ENCODE measurements around the gene TIPARP. TPM values are rescaled to one million over a fixed set of nuclear protein-coding genes. Genes with fewer than 3 reads are reported as not detected.
A peak's percentile ranks its signal among the peaks of the same experiment; 100 is the strongest.
"Not testable (repeated sequence)": the region's sequence is repeated elsewhere in the genome, so short reads cannot be mapped to it uniquely, and the experiment has no call there.

TIPARP gene
- total RNA-seq, 2 donors from 2014 or later = 44.4 to 57.3 TPM

- ATAC-seq (replicated peaks) = no peak
- H3K36me3 Mint-ChIP-seq (ENCODE audit: low read depth) = no peaks in the 10 kb centered on the region
- H3K27ac Mint-ChIP-seq = no peak overlapping the region
- H3K27me3 Mint-ChIP-seq = no peaks in the 10 kb centered on the region
- no peaks in the 10 kb centered on the region for H3K9me3 Mint-ChIP-seq
- H3K4me1 Mint-ChIP-seq = peaks cover 6% of the 10 kb centered on the region
- H3K4me3 Mint-ChIP-seq = no peak overlapping the region
Observed at GRCh38 chr3:156639414-156640023, 34.9 kb upstream of the TIPARP start.

DNA sequence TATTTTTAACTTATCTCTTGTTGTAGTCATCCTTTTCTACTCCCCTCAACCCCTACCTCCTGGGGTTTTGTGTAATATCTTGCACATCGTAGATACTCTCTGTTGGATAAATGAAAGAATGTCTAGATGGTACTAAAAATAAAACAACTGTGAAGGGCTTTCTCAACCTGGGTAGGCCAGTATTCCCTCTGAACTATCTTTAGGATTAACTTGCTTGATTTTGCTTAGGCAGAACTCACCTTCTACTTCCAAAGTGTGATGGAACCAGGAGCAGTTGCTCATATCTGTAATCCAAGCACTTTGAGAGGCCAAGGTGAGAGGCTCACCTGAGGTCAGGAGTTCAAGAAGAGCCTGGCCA lies 32.8 kb upstream of the TIPARP start:
- peaks cover 1% of the 10 kb centered on the region for H3K9me3 Mint-ChIP-seq
- H3K4me1 Mint-ChIP-seq = peaks cover 6% of the 10 kb centered on the region
- ATAC-seq (replicated peaks) = no peak
- H3K4me3 Mint-ChIP-seq = no peak overlapping the region
- H3K36me3 Mint-ChIP-seq (ENCODE audit: low read depth) = no peaks in the 10 kb centered on the region
- no peak overlapping the region for H3K27ac Mint-ChIP-seq
- H3K27me3 Mint-ChIP-seq = peaks cover 1% of the 10 kb centered on the region

- Mint-ChIP-seq H3K9me3 (peaks cover 5% of the 10 kb centered on the region), H3K4me1 (peaks cover 6% of the 10 kb centered on the region), H3K27ac (peak overlapping the region; percentile 21), H3K27me3 (peaks cover 4% of the 10 kb centered on the region), H3K36me3 (ENCODE audit: low read depth) (no peaks in the 10 kb centered on the region), H3K4me3 (peak overlapping the region; percentile 35)
- no peak for ATAC-seq (replicated peaks)
Observed at GRCh38 chr3:156642750-156643728, 31.4 kb upstream of the TIPARP start.

GRCh38 chr3:156643729-156644389 lies 30.5 kb upstream of the TIPARP start:
- H3K9me3 Mint-ChIP-seq = peaks cover 5% of the 10 kb centered on the region
- peak overlapping the region; percentile 35 for H3K4me3 Mint-ChIP-seq
- H3K36me3 Mint-ChIP-seq (ENCODE audit: low read depth) = no peaks in the 10 kb centered on the region
- H3K4me1 Mint-ChIP-seq = peaks cover 6% of the 10 kb centered on the region
- peaks cover 4% of the 10 kb centered on the region for H3K27me3 Mint-ChIP-seq
- peak; percentile 79 for ATAC-seq (replicated peaks)
- peak overlapping the region; percentile 21 for H3K27ac Mint-ChIP-seq

- Mint-ChIP-seq H3K4me1 (peaks cover 6% of the 10 kb centered on the region), H3K27ac (no peak overlapping the region), H3K27me3 (peaks cover 4% of the 10 kb centered on the region), H3K36me3 (ENCODE audit: low read depth) (no peaks in the 10 kb centered on the region), H3K4me3 (no peak overlapping the region), H3K9me3 (peaks cover 5% of the 10 kb centered on the region)
- no peak for ATAC-seq (replicated peaks)
Observed at GRCh38 chr3:156644958-156645357, 29.4 kb upstream of the TIPARP start.

DNA sequence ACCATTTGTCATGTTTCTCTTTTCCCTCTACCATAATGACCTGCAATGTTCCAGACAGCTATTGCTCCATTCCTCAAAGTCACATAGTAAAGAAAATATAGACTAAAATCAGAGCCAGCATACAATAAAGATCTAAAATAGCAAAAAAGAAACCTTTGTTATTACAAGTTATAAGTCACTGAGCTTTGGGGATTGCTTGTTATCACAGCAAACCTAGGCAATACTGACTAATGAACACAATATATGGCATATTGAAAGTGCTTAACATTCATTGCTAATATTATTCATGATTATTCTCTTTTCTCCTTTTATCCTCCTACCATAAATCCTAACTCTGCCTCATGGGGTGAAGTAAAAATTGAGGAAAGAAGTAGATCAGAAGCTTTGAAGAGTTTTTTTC lies 27.4 kb upstream of the TIPARP start:
- H3K9me3 Mint-ChIP-seq = peaks cover 5% of the 10 kb centered on the region
- H3K36me3 Mint-ChIP-seq (ENCODE audit: low read depth) = no peaks in the 10 kb centered on the region
- H3K4me3 Mint-ChIP-seq = no peak overlapping the region
- H3K27ac Mint-ChIP-seq = no peak overlapping the region
- ATAC-seq (replicated peaks) = no peak
- H3K4me1 Mint-ChIP-seq = peaks cover 6% of the 10 kb centered on the region
- peaks cover 4% of the 10 kb centered on the region for H3K27me3 Mint-ChIP-seq

DNA sequence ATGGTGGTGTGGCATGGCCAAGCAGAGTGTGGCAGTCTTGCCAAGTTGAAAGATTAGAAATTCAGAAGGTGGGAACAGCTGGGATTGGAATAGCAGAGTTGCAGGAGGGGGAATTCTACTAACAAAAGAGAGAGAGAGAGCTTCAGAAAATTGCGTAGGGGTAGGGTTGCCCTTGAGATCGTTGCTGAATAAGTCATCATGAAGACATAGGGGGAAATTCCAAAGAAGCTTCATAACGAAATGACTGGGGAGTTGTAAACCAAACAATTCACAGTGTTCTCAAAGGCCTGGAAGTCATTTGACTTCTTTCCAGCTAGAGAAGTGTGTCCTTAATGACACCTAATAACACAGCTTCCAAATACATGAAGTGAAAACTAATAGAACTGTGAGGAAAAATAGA lies 26.3 kb upstream of the TIPARP start:
- Mint-ChIP-seq H3K4me1 (peaks cover 6% of the 10 kb centered on the region), H3K9me3 (peaks cover 5% of the 10 kb centered on the region), H3K27ac (no peak overlapping the region), H3K27me3 (peaks cover 4% of the 10 kb centered on the region), H3K36me3 (ENCODE audit: low read depth) (no peaks in the 10 kb centered on the region), H3K4me3 (no peak overlapping the region)
- ATAC-seq (replicated peaks) = peak; percentile 70

GRCh38 chr3:156649681-156650080 lies 24.7 kb upstream of the TIPARP start:
- ATAC-seq (replicated peaks) = no peak
- Mint-ChIP-seq H3K4me3 (no peak overlapping the region), H3K4me1 (no peaks in the 10 kb centered on the region), H3K36me3 (ENCODE audit: low read depth) (no peaks in the 10 kb centered on the region), H3K27ac (no peak overlapping the region), H3K27me3 (peaks cover 4% of the 10 kb centered on the region), H3K9me3 (peaks cover 5% of the 10 kb centered on the region)

GRCh38 chr3:156652661-156653060 lies 21.7 kb upstream of the TIPARP start:
- not testable (repeated sequence) for H3K4me3 Mint-ChIP-seq; H3K36me3 Mint-ChIP-seq (ENCODE audit: low read depth); H3K4me1 Mint-ChIP-seq; H3K27me3 Mint-ChIP-seq; H3K9me3 Mint-ChIP-seq; H3K27ac Mint-ChIP-seq; ATAC-seq (replicated peaks)

- Mint-ChIP-seq H3K4me1 (peaks cover 4% of the 10 kb centered on the region), H3K27ac (no peak overlapping the region), H3K4me3 (no peak overlapping the region), H3K36me3 (ENCODE audit: low read depth) (no peaks in the 10 kb centered on the region), H3K9me3 (no peaks in the 10 kb centered on the region), H3K27me3 (no peaks in the 10 kb centered on the region)
- ATAC-seq (replicated peaks) = no peak
Observed at GRCh38 chr3:156654834-156655233, 19.6 kb upstream of the TIPARP start.

GRCh38 chr3:156655819-156656550 lies 18.4 kb upstream of the TIPARP start:
- no peaks in the 10 kb centered on the region for H3K9me3 Mint-ChIP-seq
- H3K4me1 Mint-ChIP-seq = peaks cover 5% of the 10 kb centered on the region
- no peaks in the 10 kb centered on the region for H3K36me3 Mint-ChIP-seq (ENCODE audit: low read depth)
- H3K27ac Mint-ChIP-seq = no peak overlapping the region
- ATAC-seq (replicated peaks) = peak; percentile 26
- no peak overlapping the region for H3K4me3 Mint-ChIP-seq
- no peaks in the 10 kb centered on the region for H3K27me3 Mint-ChIP-seq

- no peak overlapping the region for H3K27ac Mint-ChIP-seq
- H3K4me1 Mint-ChIP-seq = peaks cover 9% of the 10 kb centered on the region
- H3K9me3 Mint-ChIP-seq = no peaks in the 10 kb centered on the region
- H3K4me3 Mint-ChIP-seq = no peak overlapping the region
- no peaks in the 10 kb centered on the region for H3K36me3 Mint-ChIP-seq (ENCODE audit: low read depth)
- no peaks in the 10 kb centered on the region for H3K27me3 Mint-ChIP-seq
- ATAC-seq (replicated peaks) = no peak
Observed at GRCh38 chr3:156657440-156657839, 16.9 kb upstream of the TIPARP start.

DNA sequence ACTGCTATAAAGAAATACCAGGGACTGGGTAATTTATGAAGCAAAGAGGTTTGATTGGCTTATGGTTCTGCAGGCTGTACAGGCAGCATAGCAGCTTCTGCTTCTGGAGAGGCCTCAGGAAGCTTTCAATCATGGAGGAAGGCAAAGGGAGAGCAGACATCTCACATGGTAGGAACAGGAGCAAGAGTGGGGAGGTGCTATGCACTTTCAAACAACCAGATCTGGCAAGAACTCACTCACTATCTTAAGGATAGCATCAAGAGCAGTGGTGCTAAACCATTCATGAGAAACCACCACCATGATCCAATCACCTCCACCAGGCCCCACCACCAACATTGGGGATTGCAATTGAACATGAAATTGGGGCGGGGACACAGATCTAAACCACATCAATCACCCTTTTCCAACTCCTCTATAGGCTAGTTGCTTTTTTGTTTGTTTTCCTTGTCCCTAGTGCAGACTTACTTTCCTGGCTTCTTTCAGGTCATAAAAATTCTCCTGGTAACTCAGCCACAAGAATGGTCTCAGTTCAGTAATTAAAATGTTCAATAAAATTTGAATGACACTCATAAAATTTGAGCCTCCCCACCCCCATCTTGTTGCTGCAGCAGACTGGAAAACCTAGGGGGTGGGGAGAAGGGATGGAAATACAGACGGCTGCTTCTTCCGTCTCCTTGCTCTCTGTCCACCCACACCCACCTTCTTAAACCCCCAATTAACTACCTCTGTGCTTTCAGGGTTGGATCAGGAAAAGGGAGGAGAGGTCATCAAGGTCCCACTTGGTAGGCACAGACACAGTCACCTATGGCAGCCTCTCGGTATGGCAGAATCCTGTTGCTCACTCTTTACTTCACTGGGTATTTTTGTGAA lies 16.3 kb upstream of the TIPARP start:
- H3K27me3 Mint-ChIP-seq = no peaks in the 10 kb centered on the region
- H3K4me1 Mint-ChIP-seq = peaks cover 9% of the 10 kb centered on the region
- no peaks in the 10 kb centered on the region for H3K36me3 Mint-ChIP-seq (ENCODE audit: low read depth)
- H3K9me3 Mint-ChIP-seq = no peaks in the 10 kb centered on the region
- no peak for ATAC-seq (replicated peaks)
- H3K4me3 Mint-ChIP-seq = no peak overlapping the region
- H3K27ac Mint-ChIP-seq = no peak overlapping the region

Data from activated T-helper 17 cell treated with anti-CD3 and anti-CD28 coated beads, Interleukin-2, amount 50 U/mL, for 72 hours (primary cell).